ENCODE results near the gene EFR3B. TPM values are rescaled to one million over a fixed set of nuclear protein-coding genes. Genes with fewer than 3 reads are reported as not detected.
"Not testable (repeated sequence)": the region's sequence is repeated elsewhere in the genome, so short reads cannot be mapped to it uniquely, and the experiment has no call there.

The EFR3B gene
- total RNA-seq, 1 donor from 2014 or later, result 11.3 TPM

DNA sequence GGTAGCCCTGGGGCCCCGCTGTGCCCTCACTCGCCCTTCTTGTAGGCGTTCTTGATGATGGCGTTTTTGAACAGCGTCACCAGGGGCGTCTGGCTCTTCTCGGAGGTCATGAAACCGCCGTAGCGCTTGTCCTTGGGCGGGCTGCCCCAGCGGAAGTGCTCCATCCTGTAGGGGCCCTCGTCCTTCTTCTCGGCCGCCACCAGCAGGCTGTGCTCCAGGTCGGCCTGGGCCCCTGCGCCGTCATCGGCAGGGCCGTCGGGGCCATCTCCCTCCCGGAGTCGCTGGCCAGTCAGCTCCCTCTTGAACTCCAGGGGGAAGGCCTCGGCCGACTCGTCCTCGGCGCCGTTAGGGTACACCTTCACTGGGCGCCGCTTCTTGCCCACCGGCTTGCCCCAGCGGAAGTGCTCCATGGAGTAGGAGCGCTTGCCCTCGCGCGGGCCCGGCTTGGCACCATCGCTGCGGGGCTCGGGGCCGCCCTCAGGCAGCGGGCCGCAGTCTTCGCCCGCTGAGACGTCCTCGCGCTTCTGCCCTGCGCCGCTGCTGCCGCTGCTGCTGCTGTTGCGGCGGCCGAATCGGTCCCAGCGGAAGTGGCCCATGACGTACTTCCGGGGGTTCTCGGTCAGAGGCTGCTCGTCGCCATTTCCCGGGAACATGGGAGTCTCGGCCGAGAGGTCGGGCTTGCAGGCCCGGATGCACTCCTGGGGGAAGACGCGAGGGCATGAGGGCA, 119.3 kb downstream of the EFR3B start:
- no peak overlapping the region for H3K27ac Mint-ChIP-seq (ENCODE audit: unreplicated experiment)
- H3K36me3 Mint-ChIP-seq (ENCODE audit: low read depth, unreplicated experiment), result no peaks in the 10 kb centered on the region
- DNase-seq (ENCODE audit: low spot score), result no peak
- peaks cover 4% of the 10 kb centered on the region for H3K27me3 Mint-ChIP-seq (ENCODE audit: unreplicated experiment)
- peaks cover 4% of the 10 kb centered on the region for H3K4me1 Mint-ChIP-seq (ENCODE audit: unreplicated experiment)
- TF ChIP-seq, protein P1, sequence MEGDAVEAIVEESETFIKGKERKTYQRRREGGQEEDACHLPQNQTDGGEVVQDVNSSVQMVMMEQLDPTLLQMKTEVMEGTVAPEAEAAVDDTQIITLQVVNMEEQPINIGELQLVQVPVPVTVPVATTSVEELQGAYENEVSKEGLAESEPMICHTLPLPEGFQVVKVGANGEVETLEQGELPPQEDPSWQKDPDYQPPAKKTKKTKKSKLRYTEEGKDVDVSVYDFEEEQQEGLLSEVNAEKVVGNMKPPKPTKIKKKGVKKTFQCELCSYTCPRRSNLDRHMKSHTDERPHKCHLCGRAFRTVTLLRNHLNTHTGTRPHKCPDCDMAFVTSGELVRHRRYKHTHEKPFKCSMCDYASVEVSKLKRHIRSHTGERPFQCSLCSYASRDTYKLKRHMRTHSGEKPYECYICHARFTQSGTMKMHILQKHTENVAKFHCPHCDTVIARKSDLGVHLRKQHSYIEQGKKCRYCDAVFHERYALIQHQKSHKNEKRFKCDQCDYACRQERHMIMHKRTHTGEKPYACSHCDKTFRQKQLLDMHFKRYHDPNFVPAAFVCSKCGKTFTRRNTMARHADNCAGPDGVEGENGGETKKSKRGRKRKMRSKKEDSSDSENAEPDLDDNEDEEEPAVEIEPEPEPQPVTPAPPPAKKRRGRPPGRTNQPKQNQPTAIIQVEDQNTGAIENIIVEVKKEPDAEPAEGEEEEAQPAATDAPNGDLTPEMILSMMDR (IDR thresholded peaks at IDR 0.05; ENCODE audit: unreplicated experiment), result no peak
- no peak overlapping the region for H3K4me3 Mint-ChIP-seq (ENCODE audit: unreplicated experiment)
- H3K9me3 Mint-ChIP-seq (ENCODE audit: unreplicated experiment), result no peaks in the 10 kb centered on the region

DNA sequence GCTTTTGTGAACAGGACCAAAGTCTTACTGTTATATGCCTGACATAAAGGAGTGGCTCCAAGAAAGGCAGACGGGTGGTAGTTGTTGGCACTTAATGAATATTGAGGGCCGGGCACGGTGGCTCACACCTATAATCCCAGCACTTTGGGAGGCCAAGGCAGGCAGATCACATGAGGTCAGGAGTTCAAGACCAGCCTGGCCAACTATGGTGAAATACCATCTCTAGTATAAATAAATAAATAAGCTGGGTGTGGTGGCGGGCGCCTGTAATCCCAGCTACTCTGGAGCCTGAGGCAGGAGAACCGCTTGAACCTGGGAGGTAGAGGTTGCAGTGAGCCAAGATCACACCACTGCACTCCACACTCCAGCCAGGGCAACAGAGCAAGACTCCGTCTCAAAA, 120.2 kb downstream of the EFR3B start:
- not testable (repeated sequence) for H3K4me1 Mint-ChIP-seq (ENCODE audit: unreplicated experiment); H3K27me3 Mint-ChIP-seq (ENCODE audit: unreplicated experiment); DNase-seq (ENCODE audit: low spot score); H3K27ac Mint-ChIP-seq (ENCODE audit: unreplicated experiment); H3K36me3 Mint-ChIP-seq (ENCODE audit: low read depth, unreplicated experiment); H3K4me3 Mint-ChIP-seq (ENCODE audit: unreplicated experiment); H3K9me3 Mint-ChIP-seq (ENCODE audit: unreplicated experiment)

DNA sequence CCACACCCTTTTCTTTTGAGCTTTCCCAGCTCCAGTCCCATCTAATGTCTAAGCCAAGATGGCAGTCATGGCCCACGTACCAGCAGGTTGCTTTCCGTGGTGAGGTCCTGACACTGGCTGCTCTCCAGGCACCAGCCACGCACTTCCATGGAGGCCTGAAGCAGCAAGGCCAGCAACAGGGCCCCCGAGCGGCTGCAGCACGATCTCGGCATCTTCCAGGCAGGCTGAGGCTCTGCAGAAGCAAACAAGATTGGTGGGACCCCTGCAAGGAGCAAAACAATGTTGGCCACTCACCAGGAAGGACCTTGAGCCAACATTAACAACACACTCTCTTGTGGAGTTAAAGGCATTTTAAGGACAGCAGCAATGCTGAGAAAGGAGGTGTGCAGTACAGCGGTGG, 122.7 kb downstream of the EFR3B start:
- H3K36me3 Mint-ChIP-seq (ENCODE audit: low read depth, unreplicated experiment), result no peaks in the 10 kb centered on the region
- no peak for DNase-seq (ENCODE audit: low spot score)
- TF ChIP-seq, protein P1 (IDR thresholded peaks at IDR 0.05; ENCODE audit: unreplicated experiment), result no peak
- no peaks in the 10 kb centered on the region for H3K9me3 Mint-ChIP-seq (ENCODE audit: unreplicated experiment)
- H3K4me1 Mint-ChIP-seq (ENCODE audit: unreplicated experiment), result peaks cover 2% of the 10 kb centered on the region
- no peak overlapping the region for H3K27ac Mint-ChIP-seq (ENCODE audit: unreplicated experiment)
- H3K4me3 Mint-ChIP-seq (ENCODE audit: unreplicated experiment), result no peak overlapping the region
- peaks cover 8% of the 10 kb centered on the region for H3K27me3 Mint-ChIP-seq (ENCODE audit: unreplicated experiment)

GRCh38 chr2:25165992-25166875, 124.4 kb downstream of the EFR3B start:
- Mint-ChIP-seq H3K4me1 (ENCODE audit: unreplicated experiment) (no peaks in the 10 kb centered on the region), H3K27ac (ENCODE audit: unreplicated experiment) (no peak overlapping the region), H3K9me3 (ENCODE audit: unreplicated experiment) (no peaks in the 10 kb centered on the region), H3K27me3 (ENCODE audit: unreplicated experiment) (peaks cover 15% of the 10 kb centered on the region), H3K4me3 (ENCODE audit: unreplicated experiment) (no peak overlapping the region), H3K36me3 (ENCODE audit: low read depth, unreplicated experiment) (no peaks in the 10 kb centered on the region)
- TF ChIP-seq, protein P1 (IDR thresholded peaks at IDR 0.05; ENCODE audit: unreplicated experiment), result no peak
- peak; percentile 32 for DNase-seq (ENCODE audit: low spot score)

DNA sequence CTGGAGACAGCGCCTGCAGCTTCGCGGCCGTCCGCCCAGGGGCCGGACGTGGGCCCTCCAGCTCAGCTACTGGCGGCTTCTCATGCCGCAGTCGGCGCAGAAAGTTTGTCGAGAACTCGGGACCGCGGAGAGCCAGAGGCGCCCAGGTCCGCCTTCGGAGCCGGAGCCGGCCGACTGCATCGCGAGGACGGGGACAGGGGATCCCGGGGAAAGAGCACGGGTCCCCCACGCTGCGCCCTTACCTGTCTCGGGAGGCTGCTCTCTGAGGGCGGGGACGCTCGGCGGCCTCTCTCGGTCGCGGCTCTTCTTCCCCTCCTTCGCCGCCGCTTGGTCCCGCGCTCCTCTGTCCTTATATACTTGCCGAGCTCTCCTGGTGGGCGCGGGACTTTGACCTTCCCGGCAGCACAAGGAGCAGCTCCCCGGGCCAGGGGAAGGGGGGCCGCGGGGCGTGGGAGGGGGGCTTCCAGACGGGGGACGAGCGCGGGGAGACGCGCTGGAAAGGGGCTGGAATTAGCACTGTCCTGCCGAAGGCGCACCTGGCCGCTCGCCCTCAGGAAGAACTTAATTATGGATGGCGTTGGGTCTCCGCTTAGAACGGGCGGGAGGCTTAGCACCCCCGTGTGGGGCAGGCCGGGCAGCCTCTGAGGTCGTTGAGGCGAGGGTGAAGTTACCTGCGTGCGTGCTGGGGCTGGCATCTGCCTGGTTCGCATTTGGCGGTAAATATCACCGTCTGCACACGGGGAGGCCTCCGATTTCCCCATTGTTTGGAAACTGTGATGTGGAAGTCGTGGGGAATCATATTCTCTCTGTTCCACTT, 126.6 kb downstream of the EFR3B start, which contains the start of gene POMC:
TSS of gene POMC (minus strand) at position 325 of the 817 bp plus-strand sequence. CDS start 3,808 bp downstream, outside the sequence.
- DNase-seq (ENCODE audit: low spot score), result peak; percentile 51
- no peaks in the 10 kb centered on the region for H3K36me3 Mint-ChIP-seq (ENCODE audit: low read depth, unreplicated experiment)
- peaks cover 16% of the 10 kb centered on the region for H3K27me3 Mint-ChIP-seq (ENCODE audit: unreplicated experiment)
- H3K9me3 Mint-ChIP-seq (ENCODE audit: unreplicated experiment), result no peaks in the 10 kb centered on the region
- no peak within 1 kb of the TSS for H3K4me3 Mint-ChIP-seq (ENCODE audit: unreplicated experiment)
- TF ChIP-seq, protein P1 (IDR thresholded peaks at IDR 0.05; ENCODE audit: unreplicated experiment), result no peak
- H3K4me1 Mint-ChIP-seq (ENCODE audit: unreplicated experiment), result no peaks in the 10 kb centered on the region
- no peak within 1 kb of the TSS for H3K27ac Mint-ChIP-seq (ENCODE audit: unreplicated experiment)

Measured in endothelial cell (in vitro differentiated cells).